Panc1 (cell line): ENCODE data around the gene AP5M1. TPM values are rescaled to one million over a fixed set of nuclear protein-coding genes. Genes with fewer than 3 reads are reported as not detected.

ENCODE experiments used
- ATAC-seq: fragments of 200-7000 bp; cut with Tn5 transposase; 2 replicates; pipeline ENCODE4 v1.9.1; 2020; ENCODE audit warnings: mild to moderate bottlenecking, moderate library complexity
- BruUV-seq: library from RNA; stranded (reverse); fragments of 400-500 nt; replicated peaks from 2 replicates; lab custom pipeline; 2021; lab: Mats Ljungman, UMichigan
- CTCF ChIA-PET: fragments of 300-600 bp; sonication (Branson Sonifier 250); formaldehyde crosslinking; loops from one replicate; lab custom pipeline; 2022; ENCODE audit warnings: antibody characterized with exemption; lab: Charles Lee
- POLR2A ChIA-PET: fragments of 300-600 bp; sonication (Branson Sonifier 250); formaldehyde crosslinking; loops from one replicate; lab custom pipeline; 2022; ENCODE audit warnings: antibody characterized with exemption; lab: Charles Lee
- DNase-seq: peaks from one replicate; pipeline ENCODE4 v3.0.0-alpha.2; 2010; ENCODE audit warnings: low read depth, low spot score
- H3K27ac ChIP-seq: 2 replicates; pipeline ENCODE4 v1.5.1; 2011; ENCODE audit warnings: mild to moderate bottlenecking, low read length, inconsistent platforms
- H3K27me3 ChIP-seq: fragments of 200-500 bp; sonication (Bioruptor generic); 2 replicates; pipeline ENCODE4 v1.6.0; 2014; ENCODE audit warnings: low read length, inconsistent platforms; ENCODE audit not compliant: control insufficient read depth, insufficient read depth
- H3K36me3 ChIP-seq: fragments of 200-500 bp; sonication (Bioruptor generic); 2 replicates; pipeline ENCODE4 v1.5.1; 2014; ENCODE audit warnings: inconsistent platforms, mild to moderate bottlenecking, low read length, moderate library complexity; ENCODE audit not compliant: control insufficient read depth, insufficient read depth
- H3K4me1 ChIP-seq: 2 replicates; pipeline ENCODE4 v1.5.1; 2011; ENCODE audit warnings: inconsistent platforms, mild to moderate bottlenecking, low read length, moderate library complexity; ENCODE audit not compliant: control insufficient read depth, insufficient read depth
- H3K4me3 ChIP-seq, 2 experiments: 2 replicates each; pipeline ENCODE4 v1.5.1; 2011 to 2012; ENCODE audit warnings: low read depth in 2 of 2, low read length in 2 of 2, mild to moderate bottlenecking in 2 of 2, inconsistent platforms in 1 of 2, moderate library complexity in 1 of 2
- H3K9me3 ChIP-seq: fragments of 200-500 bp; sonication (Bioruptor generic); 2 replicates; pipeline ENCODE4 v1.5.1; 2014; ENCODE audit warnings: low read depth, mild to moderate bottlenecking, inconsistent platforms, low read length, moderate library complexity; ENCODE audit not compliant: control insufficient read depth, insufficient read depth
- POLR2AphosphoS5 ChIP-seq: IDR thresholded peaks from 2 replicates; pipeline ENCODE4 v1.6.1; 2012; ENCODE audit warnings: mild to moderate bottlenecking, low read depth, low read length, moderate library complexity
- REST ChIP-seq, 2 experiments: IDR thresholded peaks; 2 replicates each; pipeline ENCODE4 v1.6.1; 2011 to 2012; ENCODE audit warnings: low read depth in 2 of 2, control low read depth in 1 of 2, low read length in 1 of 2, mild to moderate bottlenecking in 1 of 2, moderate library complexity in 1 of 2; ENCODE audit not compliant: insufficient read depth in 1 of 2
- SIN3A ChIP-seq: IDR thresholded peaks from 2 replicates; pipeline ENCODE4 v1.6.1; 2012; ENCODE audit warnings: low read depth, mild to moderate bottlenecking, low read length, moderate library complexity, borderline replicate concordance; ENCODE audit not compliant: insufficient read depth
- TCF7L2 ChIP-seq: IDR thresholded peaks from 2 replicates; pipeline ENCODE4 v1.6.1; 2011; ENCODE audit warnings: mild to moderate bottlenecking, low read depth, low read length, inconsistent platforms
- in situ Hi-C: cut with HindIII; loops from 2 replicates; pipeline ENCODE4 v1.10.0; 2016; ENCODE audit warnings: low sequenced_read_pairs, low pct_unique_long_range_greater_than_20kb
- intact Hi-C: fragments of 100-400 bp; cut with micrococcal nuclease; formaldehyde crosslinking; loops from one replicate; pipeline ENCODE4 v1.10.0; 2022; ENCODE audit not compliant: unreplicated experiment
- total RNA-seq: library from RNA; stranded (reverse); gene quantifications from one replicate; pipeline ENCODE4 v1.2.1, GENCODE V29; 2021; ENCODE audit not compliant: unreplicated experiment
- TF ChIP-seq, protein P1 (sequence below): fragments of 450-650 bp; IDR thresholded peaks from 2 replicates; pipeline ENCODE4 v1.5.1; 2017; ENCODE audit warnings: mild to moderate bottlenecking

The AP5M1 gene
- total RNA-seq, 1 experiment from 2014 or later: 20.0 TPM

GRCh38 chr14:57295239-57295638 lies 26.5 kb downstream of the AP5M1 start:
- intact Hi-C loops: no loop called here
- BruUV-seq: no TSS peak
- POLR2A ChIA-PET: no interaction called here

DNA sequence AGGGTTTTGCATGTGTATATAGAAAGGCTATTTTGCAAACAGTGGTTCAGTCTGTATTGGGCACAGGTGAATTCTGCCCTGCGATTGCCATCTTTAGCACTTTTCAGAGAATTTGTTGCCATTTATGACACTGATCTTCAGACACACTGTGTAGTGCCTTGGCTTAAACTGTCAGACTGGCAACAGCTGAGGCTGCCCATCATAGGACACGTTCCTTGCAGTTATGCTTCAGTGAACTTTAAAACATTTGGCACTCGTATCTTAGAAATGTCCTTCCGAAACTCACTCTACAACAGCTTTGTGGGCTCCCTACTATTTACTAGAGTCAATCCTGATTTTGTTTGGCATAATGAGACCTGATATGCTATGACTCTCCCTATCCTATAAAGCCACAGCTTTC lies 29.1 kb downstream of the AP5M1 start:
- intact Hi-C loops: no loop called here
- H3K4me3 ChIP-seq: no peak overlapping the region
- DNase-seq: no peak
- ChIA-PET CTCF (no interaction called here), POLR2A (no interaction called here)
- H3K27ac ChIP-seq: no peak overlapping the region
- ATAC-seq: no peak
- in situ Hi-C loops: no loop called here
- no peaks in the 10 kb centered on the region for H3K27me3 ChIP-seq
- no peaks in the 10 kb centered on the region for H3K4me1 ChIP-seq
- no peaks in the 10 kb centered on the region; the same call in 1 of the 2 replicates for H3K36me3 ChIP-seq
- TF ChIP-seq, protein P1, sequence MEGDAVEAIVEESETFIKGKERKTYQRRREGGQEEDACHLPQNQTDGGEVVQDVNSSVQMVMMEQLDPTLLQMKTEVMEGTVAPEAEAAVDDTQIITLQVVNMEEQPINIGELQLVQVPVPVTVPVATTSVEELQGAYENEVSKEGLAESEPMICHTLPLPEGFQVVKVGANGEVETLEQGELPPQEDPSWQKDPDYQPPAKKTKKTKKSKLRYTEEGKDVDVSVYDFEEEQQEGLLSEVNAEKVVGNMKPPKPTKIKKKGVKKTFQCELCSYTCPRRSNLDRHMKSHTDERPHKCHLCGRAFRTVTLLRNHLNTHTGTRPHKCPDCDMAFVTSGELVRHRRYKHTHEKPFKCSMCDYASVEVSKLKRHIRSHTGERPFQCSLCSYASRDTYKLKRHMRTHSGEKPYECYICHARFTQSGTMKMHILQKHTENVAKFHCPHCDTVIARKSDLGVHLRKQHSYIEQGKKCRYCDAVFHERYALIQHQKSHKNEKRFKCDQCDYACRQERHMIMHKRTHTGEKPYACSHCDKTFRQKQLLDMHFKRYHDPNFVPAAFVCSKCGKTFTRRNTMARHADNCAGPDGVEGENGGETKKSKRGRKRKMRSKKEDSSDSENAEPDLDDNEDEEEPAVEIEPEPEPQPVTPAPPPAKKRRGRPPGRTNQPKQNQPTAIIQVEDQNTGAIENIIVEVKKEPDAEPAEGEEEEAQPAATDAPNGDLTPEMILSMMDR: no peak
- TF ChIP-seq POLR2AphosphoS5 (no peak), TCF7L2 (no peak), SIN3A (no peak), REST (IDR thresholded peaks at IDR 0.05; ENCODE audit: insufficient read depth in 1 of 2, low read depth in 2 of 2, low read length in 1 of 2) (no peak)
- H3K9me3 ChIP-seq: no peaks in the 10 kb centered on the region
- no TSS peak for BruUV-seq

More at GRCh38 chr14:57295239-57295638, 26.5 kb downstream of the AP5M1 start:
- H3K27ac ChIP-seq: no peak overlapping the region
- no peaks in the 10 kb centered on the region for H3K9me3 ChIP-seq
- CTCF ChIA-PET: no interaction called here
- in situ Hi-C loops: no loop called here
- H3K4me3 ChIP-seq: no peak overlapping the region
- H3K4me1 ChIP-seq: no peaks in the 10 kb centered on the region
- no peaks in the 10 kb centered on the region for H3K27me3 ChIP-seq
- no peak for TF ChIP-seq POLR2AphosphoS5
- no peaks in the 10 kb centered on the region; the same call in 1 of the 2 replicates for H3K36me3 ChIP-seq
- ATAC-seq: no peak
- DNase-seq: no peak

- Histone ChIP-seq H3K4me3 (no peak overlapping the region), H3K27me3 (no peaks in the 10 kb centered on the region), H3K27ac (no peak overlapping the region), H3K36me3 (no peaks in the 10 kb centered on the region; the same call in 1 of the 2 replicates), H3K9me3 (no peaks in the 10 kb centered on the region), H3K4me1 (no peaks in the 10 kb centered on the region)
- DNase-seq (no peak), ATAC-seq (no peak)
- ChIA-PET CTCF (no interaction called here), POLR2A (no interaction called here)
- in situ Hi-C loops: no loop called here
- BruUV-seq: no TSS peak
- intact Hi-C loops: no loop called here
- TF ChIP-seq TCF7L2: no peak
- no peak for TF ChIP-seq REST (IDR thresholded peaks at IDR 0.05; ENCODE audit: insufficient read depth in 1 of 2, low read depth in 2 of 2, low read length in 1 of 2)
- TF ChIP-seq, protein P1: no peak
- TF ChIP-seq POLR2AphosphoS5: no peak
- TF ChIP-seq SIN3A: no peak
These were observed 30.7 kb downstream of the AP5M1 start for GRCh38 chr14:57299511-57299910.
